Measurements from ENCODE around the gene HSPG2. TPM values are rescaled to one million over a fixed set of nuclear protein-coding genes. Genes with fewer than 3 reads are reported as not detected.

Gene HSPG2
- total and polyA plus RNA-seq, 2 of the 13 experiments (the other 11 are each of a cell fraction or from before 2014, with no cell fraction given): 9.1 to 13.1 TPM

GRCh38 chr1:21963477-21964217 is 26.5 kb upstream of the HSPG2 start (continued):
- TF ChIP-seq POGZ (CRISPR knock-in tag; IDR thresholded peaks at IDR 0.05) (no peak), ZNF687 (CRISPR knock-in tag; IDR thresholded peaks at IDR 0.05) (peak; percentile 32), ZSCAN20 (CRISPR knock-in tag; IDR thresholded peaks at IDR 0.05; ENCODE audit: borderline replicate concordance) (no peak), SIX4 (CRISPR knock-in tag; IDR thresholded peaks at IDR 0.05) (no peak), ZNF75D (CRISPR knock-in tag; IDR thresholded peaks at IDR 0.05; ENCODE audit: borderline replicate concordance) (no peak), PBX3 (CRISPR knock-in tag; IDR thresholded peaks at IDR 0.05; ENCODE audit: borderline replicate concordance) (no peak), ARID5B (CRISPR knock-in tag; IDR thresholded peaks at IDR 0.05) (0 out of 2 replicates have a peak, but pooled peaks have one; percentile 31), ZFP91 (CRISPR knock-in tag; IDR thresholded peaks at IDR 0.05; ENCODE audit: borderline replicate concordance) (0 out of 2 replicates have a peak, but pooled peaks have one; percentile 36), NFIB (CRISPR knock-in tag; IDR thresholded peaks at IDR 0.05; ENCODE audit: borderline replicate concordance) (no peak), EP300 (IDR thresholded peaks at IDR 0.05; ENCODE audit: low read depth in 2 of 2, low read length in 2 of 2) (0 out of 4 replicates have a peak, but pooled peaks of 1 of the 2 experiments have one; percentile 7), EP300 (CRISPR knock-in tag; IDR thresholded peaks at IDR 0.05; ENCODE audit: borderline replicate concordance) (no peak), THRA (CRISPR knock-in tag; IDR thresholded peaks at IDR 0.05; ENCODE audit: borderline replicate concordance) (0 out of 2 replicates have a peak, but pooled peaks have one; percentile 51), FOSL2 (CRISPR knock-in tag; IDR thresholded peaks at IDR 0.05) (peak; percentile 45), ZFP41 (CRISPR knock-in tag; IDR thresholded peaks at IDR 0.05; ENCODE audit: borderline replicate concordance) (no peak), PPARG (CRISPR knock-in tag; conservative IDR thresholded peaks at IDR 0.05) (no peak)
